GM23248 (cell line): ENCODE results near the gene MYH3.

Source experiments
- EZH2 ChIP-seq: fragments of 200-600 bp; sonication (generic); IDR thresholded peaks from 2 replicates; pipeline ENCODE4 v1.6.1; 2018; ENCODE audit warnings: antibody characterized with exemption, mild to moderate bottlenecking; ENCODE audit not compliant: insufficient read depth, poor library complexity, severe bottlenecking
- EZH2phosphoT487 ChIP-seq: fragments of 200-600 bp; sonication (generic); IDR thresholded peaks from 2 replicates; pipeline ENCODE4 v1.6.1; 2018; ENCODE audit warnings: antibody characterized with exemption, moderate library complexity, mild to moderate bottlenecking, low read depth; ENCODE audit not compliant: insufficient read depth

- TF ChIP-seq EZH2 (no peak), EZH2phosphoT487 (no peak)
Observed at GRCh38 chr17:10687499-10687898, 30.4 kb upstream of the MYH3 start.
